Osteoblast (primary cell): Measurements from ENCODE around the gene TUBA1B. TPM values are rescaled to one million over a fixed set of nuclear protein-coding genes. Genes with fewer than 3 reads are reported as not detected.
A peak's percentile ranks its signal among the peaks of the same experiment; 100 is the strongest.

Experiments
- DNase-seq: peaks from one replicate; pipeline ENCODE4 v3.0.0; 2011; ENCODE audit warnings: low spot score, mixed read lengths; ENCODE audit not compliant: insufficient read length; ENCODE audit errors: missing footprints
- H2AFZ ChIP-seq: 2 replicates; pipeline ENCODE4 v1.6.0; 2011; ENCODE audit warnings: mild to moderate bottlenecking, low read length
- H3K27ac ChIP-seq: 2 replicates; pipeline ENCODE4 v1.5.1; 2011; ENCODE audit warnings: mild to moderate bottlenecking, low read depth, low read length, moderate library complexity
- H3K27me3 ChIP-seq: 2 replicates; pipeline ENCODE4 v1.6.0; 2012; ENCODE audit warnings: mild to moderate bottlenecking, control low read depth, inconsistent platforms, low read length, moderate library complexity; ENCODE audit not compliant: insufficient read depth
- H3K36me3 ChIP-seq: 2 replicates; pipeline ENCODE4 v1.5.1; 2011; ENCODE audit warnings: mild to moderate bottlenecking, low read length, control low read depth, moderate library complexity; ENCODE audit not compliant: insufficient read depth
- H3K4me1 ChIP-seq: 2 replicates; pipeline ENCODE4 v1.5.1; 2011; ENCODE audit warnings: mild to moderate bottlenecking, low read length, control low read depth, moderate library complexity; ENCODE audit not compliant: insufficient read depth
- H3K4me2 ChIP-seq: 2 replicates; pipeline ENCODE4 v1.6.0; 2011; ENCODE audit warnings: mild to moderate bottlenecking, low read length; ENCODE audit not compliant: insufficient read depth
- H3K4me3 ChIP-seq: fragments of 200-600 bp; sonication (generic); 3 replicates; pipeline ENCODE4 v1.5.1; 2012; ENCODE audit warnings: mild to moderate bottlenecking, low read length, inconsistent platforms; ENCODE audit not compliant: insufficient read depth
- H3K79me2 ChIP-seq: 2 replicates; pipeline ENCODE4 v1.6.0; 2012; ENCODE audit warnings: mild to moderate bottlenecking, low read length, control low read depth, inconsistent platforms; ENCODE audit not compliant: insufficient read depth
- H3K9me3 ChIP-seq: 2 replicates; pipeline ENCODE4 v1.5.1; 2011; ENCODE audit warnings: low read depth, low read length, control low read depth
- H4K20me1 ChIP-seq: 2 replicates; pipeline ENCODE4 v1.6.0; 2012; ENCODE audit warnings: mild to moderate bottlenecking, low read length, control low read depth; ENCODE audit not compliant: insufficient read depth
- small RNA-seq: library from RNA; depleted of rRNA; stranded (forward); fragments of <200 nt; gene quantifications from one replicate; pipeline ENCODE3, GENCODE V24; 2012
- total RNA-seq: library from RNA; depleted of rRNA; stranded (reverse); fragments of >200 nt; gene quantifications from 2 replicates; pipeline ENCODE4 v1.2.3, GENCODE V29; 2012
- TF ChIP-seq, protein P1 (sequence below): IDR thresholded peaks from 2 replicates; pipeline ENCODE4 v1.5.1; 2011; ENCODE audit warnings: mild to moderate bottlenecking, low read depth, low read length, moderate library complexity; ENCODE audit errors: extremely low read depth

The TUBA1B gene
- total RNA-seq, 1 donor, result 578 TPM

DNA sequence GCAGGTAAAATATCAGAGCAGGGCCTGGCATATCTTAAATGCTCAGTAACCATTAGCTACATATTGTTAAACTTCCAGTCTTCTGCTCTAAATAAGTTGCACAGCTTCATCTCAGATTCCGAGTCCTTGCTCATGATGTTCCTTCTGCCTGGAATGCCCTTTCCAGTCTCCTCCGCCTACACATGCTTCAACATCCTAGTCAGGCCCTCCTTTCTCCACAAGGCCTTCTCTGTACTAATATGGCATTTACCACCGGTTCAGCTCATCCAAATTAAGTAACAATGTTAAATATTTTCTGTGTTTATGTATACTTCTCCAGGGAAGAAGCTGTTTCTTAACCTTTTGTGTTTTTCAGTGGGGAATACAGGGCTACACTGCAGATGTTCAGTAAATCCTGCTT, 45.1 kb downstream of the TUBA1B start:
- Histone ChIP-seq H3K4me2 (no peak overlapping the region), H3K27me3 (peaks cover 21% of the 10 kb centered on the region), H3K36me3 (no peaks in the 10 kb centered on the region), H3K27ac (no peak overlapping the region), H4K20me1 (no peaks in the 10 kb centered on the region), H3K79me2 (no peaks in the 10 kb centered on the region), H3K4me3 (no peak overlapping the region), H2AFZ (peak overlapping the region; percentile 3), H3K9me3 (no peaks in the 10 kb centered on the region), H3K4me1 (peaks cover 5% of the 10 kb centered on the region)
- DNase-seq, result peak; percentile 50
- TF ChIP-seq, protein P1, sequence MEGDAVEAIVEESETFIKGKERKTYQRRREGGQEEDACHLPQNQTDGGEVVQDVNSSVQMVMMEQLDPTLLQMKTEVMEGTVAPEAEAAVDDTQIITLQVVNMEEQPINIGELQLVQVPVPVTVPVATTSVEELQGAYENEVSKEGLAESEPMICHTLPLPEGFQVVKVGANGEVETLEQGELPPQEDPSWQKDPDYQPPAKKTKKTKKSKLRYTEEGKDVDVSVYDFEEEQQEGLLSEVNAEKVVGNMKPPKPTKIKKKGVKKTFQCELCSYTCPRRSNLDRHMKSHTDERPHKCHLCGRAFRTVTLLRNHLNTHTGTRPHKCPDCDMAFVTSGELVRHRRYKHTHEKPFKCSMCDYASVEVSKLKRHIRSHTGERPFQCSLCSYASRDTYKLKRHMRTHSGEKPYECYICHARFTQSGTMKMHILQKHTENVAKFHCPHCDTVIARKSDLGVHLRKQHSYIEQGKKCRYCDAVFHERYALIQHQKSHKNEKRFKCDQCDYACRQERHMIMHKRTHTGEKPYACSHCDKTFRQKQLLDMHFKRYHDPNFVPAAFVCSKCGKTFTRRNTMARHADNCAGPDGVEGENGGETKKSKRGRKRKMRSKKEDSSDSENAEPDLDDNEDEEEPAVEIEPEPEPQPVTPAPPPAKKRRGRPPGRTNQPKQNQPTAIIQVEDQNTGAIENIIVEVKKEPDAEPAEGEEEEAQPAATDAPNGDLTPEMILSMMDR, result no peak

GRCh38 chr12:49084438-49084837, 46.8 kb downstream of the TUBA1B start:
- Histone ChIP-seq H3K4me1 (no peaks in the 10 kb centered on the region), H3K36me3 (no peaks in the 10 kb centered on the region), H3K79me2 (no peaks in the 10 kb centered on the region), H2AFZ (no peak overlapping the region), H3K4me3 (no peak overlapping the region), H3K27me3 (peaks cover 10% of the 10 kb centered on the region), H4K20me1 (no peaks in the 10 kb centered on the region), H3K27ac (no peak overlapping the region), H3K4me2 (no peak overlapping the region), H3K9me3 (no peaks in the 10 kb centered on the region)
- TF ChIP-seq, protein P1, result no peak
- DNase-seq, result no peak

DNA sequence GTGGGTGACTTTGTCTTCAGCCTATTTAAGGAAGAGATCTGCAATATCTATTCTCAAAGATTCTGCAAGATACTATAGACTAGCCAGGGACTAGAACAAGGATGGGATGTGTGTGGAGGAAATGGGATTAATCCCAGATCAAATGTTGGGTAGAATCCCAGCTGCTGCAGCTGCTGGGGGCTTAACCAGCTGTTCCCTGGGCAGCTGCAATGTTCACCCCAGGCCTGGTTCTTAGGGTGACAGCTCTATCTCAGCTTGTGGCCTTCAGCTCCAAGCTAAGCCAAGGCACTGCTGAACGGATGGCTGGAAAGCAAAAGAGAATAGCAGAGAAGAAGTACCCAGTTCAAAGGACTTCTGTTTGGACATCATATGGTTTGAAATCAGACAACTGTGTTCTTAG, 51.4 kb downstream of the TUBA1B start:
- no peaks in the 10 kb centered on the region for H3K27me3 ChIP-seq
- H3K4me3 ChIP-seq, result no peak overlapping the region
- TF ChIP-seq, protein P1, result no peak
- no peak overlapping the region for H3K4me2 ChIP-seq
- no peaks in the 10 kb centered on the region for H3K36me3 ChIP-seq
- H3K9me3 ChIP-seq, result no peaks in the 10 kb centered on the region
- no peak overlapping the region for H2AFZ ChIP-seq
- H3K27ac ChIP-seq, result no peak overlapping the region
- no peak for DNase-seq
- no peaks in the 10 kb centered on the region for H3K79me2 ChIP-seq
- no peaks in the 10 kb centered on the region for H3K4me1 ChIP-seq
- H4K20me1 ChIP-seq, result no peaks in the 10 kb centered on the region

Small RNA genes lying within 50 kb of the gene (small RNA-seq; reads per million reads assigned to genes)
- not detected for gene RF00019

Other genes starting within 250 kb of the TUBA1B start
- gene FKBP11, start 205.9 kb downstream of the TUBA1B start, total RNA-seq, result 24.8 and 31.8 TPM in 2 replicates
- 51.9 and 53.9 TPM in 2 replicates for gene ARF3, start 173.9 kb downstream of the TUBA1B start, total RNA-seq
- gene WNT10B, start 159.7 kb downstream of the TUBA1B start, total RNA-seq, result 0.29 and 0.36 TPM in 2 replicates
- gene WNT1, start 153.1 kb downstream of the TUBA1B start, total RNA-seq, result not detected in 2 replicates
- gene DDN, start 132.0 kb downstream of the TUBA1B start, total RNA-seq, result under 0.01 and 0.29 TPM in 2 replicates
- gene PRKAG1, start 112.6 kb downstream of the TUBA1B start, total RNA-seq, result 81.3 and 89.0 TPM in 2 replicates
- 24.6 and 28.6 TPM in 2 replicates for gene KMT2D, start 70.6 kb downstream of the TUBA1B start, total RNA-seq
- gene RHEBL1, start 61.4 kb downstream of the TUBA1B start, total RNA-seq, result 0.72 and 0.88 TPM in 2 replicates
- under 0.01 TPM in 1 of 2 replicates, not detected in the other for gene DHH, start 36.6 kb downstream of the TUBA1B start, total RNA-seq
- 57.2 and 60.4 TPM in 2 replicates for gene LMBR1L, start 20.5 kb downstream of the TUBA1B start, total RNA-seq
- gene TUBA1A, start 57.7 kb upstream of the TUBA1B start, total RNA-seq, result 478 and 491 TPM in 2 replicates
- gene TUBA1C, start 133.7 kb upstream of the TUBA1B start, total RNA-seq, result 307 and 321 TPM in 2 replicates
- under 0.01 TPM in 1 of 2 replicates, not detected in the other for gene PRPH, start 163.8 kb upstream of the TUBA1B start, total RNA-seq
- 2.5 and 3.5 TPM in 2 replicates for gene TROAP, start 191.9 kb upstream of the TUBA1B start, total RNA-seq
- 0.36 TPM in 1 of 2 replicates, not detected in the other for gene C1QL4, start 205.8 kb upstream of the TUBA1B start, total RNA-seq
- gene DNAJC22, start 215.5 kb upstream of the TUBA1B start, total RNA-seq, result 0.29 and 1.1 TPM in 2 replicates
- 23.3 and 25.7 TPM in 2 replicates for gene SPATS2, start 236.1 kb upstream of the TUBA1B start, total RNA-seq